ENCODE measurements around the gene SPOCK1. TPM values are rescaled to one million over a fixed set of nuclear protein-coding genes. Genes with fewer than 3 reads are reported as not detected.

The SPOCK1 gene
- polyA plus RNA-seq, 3 donors: 1.8 to 5.7 (median 2.1) TPM

GRCh38 chr5:137409736-137410135 is 89.4 kb downstream of the SPOCK1 start:
- intact Hi-C loops (cut with micrococcal nuclease): no loop called here
- Mint-ChIP-seq H3K4me1 (no peaks in the 10 kb centered on the region), H3K9me3 (peaks cover 0 to 3% (median 0%) of the 10 kb centered on the region in 7 donors), H3K27me3 (ENCODE audit: low read depth in 3 of 3) (peaks cover 0 to 4% (median 0%) of the 10 kb centered on the region in 3 donors), H3K36me3 (no peaks in the 10 kb centered on the region), H3K4me3 (no peak overlapping the region), H3K27ac (no peak overlapping the region)
- no peaks in the 10 kb centered on the region for H4K20me1 ChIP-seq (ENCODE audit: insufficient read depth, low read length)
- H3K36me3 ChIP-seq (replicated peaks in 1 of 2; ENCODE audit: control insufficient read depth in 1 of 2, insufficient read depth in 2 of 2, low read length in 2 of 2): no peaks in the 10 kb centered on the region
- TF ChIP-seq, protein P1, sequence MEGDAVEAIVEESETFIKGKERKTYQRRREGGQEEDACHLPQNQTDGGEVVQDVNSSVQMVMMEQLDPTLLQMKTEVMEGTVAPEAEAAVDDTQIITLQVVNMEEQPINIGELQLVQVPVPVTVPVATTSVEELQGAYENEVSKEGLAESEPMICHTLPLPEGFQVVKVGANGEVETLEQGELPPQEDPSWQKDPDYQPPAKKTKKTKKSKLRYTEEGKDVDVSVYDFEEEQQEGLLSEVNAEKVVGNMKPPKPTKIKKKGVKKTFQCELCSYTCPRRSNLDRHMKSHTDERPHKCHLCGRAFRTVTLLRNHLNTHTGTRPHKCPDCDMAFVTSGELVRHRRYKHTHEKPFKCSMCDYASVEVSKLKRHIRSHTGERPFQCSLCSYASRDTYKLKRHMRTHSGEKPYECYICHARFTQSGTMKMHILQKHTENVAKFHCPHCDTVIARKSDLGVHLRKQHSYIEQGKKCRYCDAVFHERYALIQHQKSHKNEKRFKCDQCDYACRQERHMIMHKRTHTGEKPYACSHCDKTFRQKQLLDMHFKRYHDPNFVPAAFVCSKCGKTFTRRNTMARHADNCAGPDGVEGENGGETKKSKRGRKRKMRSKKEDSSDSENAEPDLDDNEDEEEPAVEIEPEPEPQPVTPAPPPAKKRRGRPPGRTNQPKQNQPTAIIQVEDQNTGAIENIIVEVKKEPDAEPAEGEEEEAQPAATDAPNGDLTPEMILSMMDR (IDR thresholded peaks at IDR 0.05): no peak
- no peaks in the 10 kb centered on the region for H3K9me3 ChIP-seq (replicated peaks in 1 of 2; ENCODE audit: control insufficient read depth in 1 of 2, insufficient read depth in 1 of 2, low read length in 2 of 2)
- H3K4me1 ChIP-seq (ENCODE audit: control insufficient read depth in 1 of 2, insufficient read depth in 2 of 2, low read length in 2 of 2): no peaks in the 10 kb centered on the region
- H3K27ac ChIP-seq (ENCODE audit: low read depth in 1 of 2, low read length in 2 of 2): no peak overlapping the region
- no peak overlapping the region for H3K4me2 ChIP-seq (replicated peaks; ENCODE audit: extremely low read depth, low read length, poor library complexity, severe bottlenecking)
- H3K79me2 ChIP-seq (ENCODE audit: insufficient read depth, low read length): no peaks in the 10 kb centered on the region
- no peak overlapping the region for H2AFZ ChIP-seq (ENCODE audit: insufficient read depth, low read depth, low read length, poor library complexity, severe bottlenecking)
- no peak overlapping the region for H3K9ac ChIP-seq (ENCODE audit: insufficient read depth, low read length, poor library complexity, severe bottlenecking)
- no peaks in the 10 kb centered on the region for H3K27me3 ChIP-seq (ENCODE audit: control insufficient read depth in 2 of 2, insufficient read depth in 2 of 2, low read length in 2 of 2)
- DNase-seq: no peak
- no peak overlapping the region for H3K4me3 ChIP-seq (replicated peaks in 1 of 3; ENCODE audit: low read depth in 2 of 3, low read length in 3 of 3)

GRCh38 chr5:137407090-137407489 is 92.0 kb downstream of the SPOCK1 start:
- Histone ChIP-seq H2AFZ (ENCODE audit: insufficient read depth, low read depth, low read length, poor library complexity, severe bottlenecking) (no peak overlapping the region), H3K9ac (ENCODE audit: insufficient read depth, low read length, poor library complexity, severe bottlenecking) (no peak overlapping the region), H3K4me2 (replicated peaks; ENCODE audit: extremely low read depth, low read length, poor library complexity, severe bottlenecking) (no peak overlapping the region), H3K4me3 (replicated peaks in 1 of 3; ENCODE audit: low read depth in 2 of 3, low read length in 3 of 3) (no peak overlapping the region), H4K20me1 (ENCODE audit: insufficient read depth, low read length) (no peaks in the 10 kb centered on the region), H3K79me2 (ENCODE audit: insufficient read depth, low read length) (no peaks in the 10 kb centered on the region), H3K27ac (ENCODE audit: low read depth in 1 of 2, low read length in 2 of 2) (no peak overlapping the region), H3K27me3 (ENCODE audit: control insufficient read depth in 2 of 2, insufficient read depth in 2 of 2, low read length in 2 of 2) (no peaks in the 10 kb centered on the region), H3K4me1 (ENCODE audit: control insufficient read depth in 1 of 2, insufficient read depth in 2 of 2, low read length in 2 of 2) (no peaks in the 10 kb centered on the region), H3K36me3 (replicated peaks in 1 of 2; ENCODE audit: control insufficient read depth in 1 of 2, insufficient read depth in 2 of 2, low read length in 2 of 2) (no peaks in the 10 kb centered on the region), H3K9me3 (replicated peaks in 1 of 2; ENCODE audit: control insufficient read depth in 1 of 2, insufficient read depth in 1 of 2, low read length in 2 of 2) (no peaks in the 10 kb centered on the region)
- Mint-ChIP-seq H3K4me3 (no peak overlapping the region), H3K36me3 (no peaks in the 10 kb centered on the region), H3K9me3 (no peaks in the 10 kb centered on the region), H3K27ac (no peak overlapping the region), H3K4me1 (peaks cover 5% of the 10 kb centered on the region), H3K27me3 (ENCODE audit: low read depth in 3 of 3) (peaks cover 0 to 4% (median 1%) of the 10 kb centered on the region in 3 donors)
- TF ChIP-seq, protein P1 (IDR thresholded peaks at IDR 0.05): no peak
- no CpG with 5 or more reads among the region's 2 CpGs for WGBS (ENCODE audit: insufficient coverage)
- intact Hi-C loops (cut with micrococcal nuclease): no loop called here
- no peak for DNase-seq
